K562 (cell line): Measurements from ENCODE around the gene IGSF8. TPM values are rescaled to one million over a fixed set of nuclear protein-coding genes. Genes with fewer than 3 reads are reported as not detected.
"Not testable (repeated sequence)": the region's sequence is repeated elsewhere in the genome, so short reads cannot be mapped to it uniquely, and the experiment has no call there.

Experiments
- ATAC-seq: fragments of 200-7000 bp; cut with Tn5 transposase; 3 replicates; pipeline ENCODE4 v1.9.1; 2020; ENCODE audit warnings: moderate library complexity
- BruUV-seq: library from RNA; stranded (reverse); fragments of 400-500 nt; replicated peaks from 2 replicates; lab custom pipeline; 2021; lab: Mats Ljungman, UMichigan
- CTCF ChIA-PET: fragments of 300-600 bp; formaldehyde crosslinking; extraction: SDS; loops from one replicate; lab custom pipeline; 2021; ENCODE audit warnings: low intra/inter-chr PET ratio; lab: Yijun Ruan, JAX
- POLR2A ChIA-PET: fragments of 300-600, 350-650 bp; sonication (Branson Sonifier 250); formaldehyde crosslinking; extraction: SDS; loops from one replicate; lab custom pipeline; 2021; ENCODE audit warnings: antibody characterized with exemption, inconsistent platforms; lab: Yijun Ruan, JAX
- DNase-seq, 4 experiments: peaks; one replicate each; pipeline versions ENCODE4 v3.0.0 to v3.0.0-alpha.2; 2011 to 2018; ENCODE audit warnings: low spot score in 3 of 4, mixed read lengths in 3 of 4; ENCODE audit errors: extremely low read depth in 1 of 4
- FAIRE-seq: peaks from 2 replicates; lab custom pipeline; 2011; peaks lifted over from hg19 to GRCh38; lab: Jason Lieb, UNC
- H2AFZ ChIP-seq: 2 replicates; pipeline ENCODE4 v1.6.0; 2011; ENCODE audit warnings: low read depth, low read length, control low read depth, inconsistent platforms
- H3K27ac ChIP-seq: fragments of 200-600 bp; 3 replicates; pipeline ENCODE4 v1.8.0; 2011; ENCODE audit warnings: low read depth, mild to moderate bottlenecking, control low read depth, inconsistent platforms, low read length, moderate library complexity, mixed read lengths; ENCODE audit errors: extremely low read depth
- H3K27me3 ChIP-seq, 2 experiments: fragments of 300-600 bp in 1 of 2; 2 replicates in 1 of 2; 3 replicates in 1 of 2; pipeline versions ENCODE4 v1.6.0 to v1.8.0; 2011; ENCODE audit warnings: inconsistent platforms in 2 of 2, low read length in 2 of 2, mild to moderate bottlenecking in 1 of 2, mixed read lengths in 1 of 2, moderate library complexity in 1 of 2; ENCODE audit not compliant: control insufficient read depth in 2 of 2, insufficient read depth in 2 of 2
- H3K36me3 ChIP-seq: fragments of 300-600 bp; 3 replicates; pipeline ENCODE4 v1.8.0; 2011; ENCODE audit warnings: mild to moderate bottlenecking, low read length, inconsistent platforms; ENCODE audit not compliant: control insufficient read depth, insufficient read depth
- H3K4me1 ChIP-seq, 2 experiments: fragments of 200-600 bp in 1 of 2; replicated peaks in 1 of 2; 2 replicates in 1 of 2; 3 replicates in 1 of 2; pipeline versions ENCODE4 v1.5.1 to v1.8.0; 2011; ENCODE audit warnings: inconsistent platforms in 2 of 2, low read length in 2 of 2, mild to moderate bottlenecking in 1 of 2, mixed read lengths in 1 of 2, moderate library complexity in 1 of 2; ENCODE audit not compliant: control insufficient read depth in 2 of 2, insufficient read depth in 2 of 2
- H3K4me2 ChIP-seq: 2 replicates; pipeline ENCODE4 v1.6.1; 2011; ENCODE audit warnings: low read length, control low read depth, inconsistent platforms, mixed read lengths; ENCODE audit not compliant: insufficient read depth
- H3K4me3 ChIP-seq: fragments of 200-600 bp; sonication (generic), shearing (Covaris generic); 2 replicates; pipeline ENCODE4 v1.5.1; 2016; ENCODE audit warnings: control low read depth, inconsistent platforms
- H3K79me2 ChIP-seq: fragments of 200-600 bp; 3 replicates; pipeline ENCODE4 v1.8.0; 2011; ENCODE audit warnings: low read length, inconsistent platforms; ENCODE audit not compliant: control insufficient read depth, insufficient read depth
- H3K9ac ChIP-seq, 2 experiments: 2 replicates each; pipeline versions ENCODE4 v1.6.0 to v1.6.1; 2011; ENCODE audit warnings: low read depth in 2 of 2, low read length in 2 of 2, control low read depth in 1 of 2, inconsistent platforms in 1 of 2, mild to moderate bottlenecking in 1 of 2, mixed read lengths in 1 of 2; ENCODE audit not compliant: insufficient read depth in 1 of 2
- H3K9me1 ChIP-seq: one replicate; pipeline ENCODE4 v1.6.0; 2011; ENCODE audit warnings: inconsistent platforms, mild to moderate bottlenecking, low read length, moderate library complexity; ENCODE audit not compliant: control insufficient read depth, insufficient read depth
- H3K9me3 ChIP-seq: replicated peaks from 2 replicates; pipeline ENCODE4 v1.5.1; 2011; ENCODE audit warnings: low read depth, low read length, inconsistent platforms; ENCODE audit not compliant: control insufficient read depth, insufficient read depth
- H4K20me1 ChIP-seq: replicated peaks from 2 replicates; pipeline ENCODE4 v1.6.1; 2011; ENCODE audit warnings: low read length, inconsistent platforms, mixed read lengths; ENCODE audit not compliant: control insufficient read depth, insufficient read depth
- ATF3 ChIP-seq, 2 experiments: fragments of 450-650 bp in 1 of 2; sonication (generic) in 1 of 2; formaldehyde crosslinking in 1 of 2; IDR thresholded peaks in 1 of 2; conservative IDR thresholded peaks in 1 of 2; 2 replicates each; pipeline versions ENCODE4 v1.6.1 to v1.8.1; 2016 to 2023; ENCODE audit warnings: mild to moderate bottlenecking in 2 of 2, moderate library complexity in 2 of 2, inconsistent platforms in 1 of 2, missing genetic modification reagents in 1 of 2
- FOSL1 ChIP-seq: fragments of 200-800 bp; sonication (Bioruptor generic); conservative IDR thresholded peaks from 2 replicates; pipeline ENCODE4 v1.6.1; 2016; ENCODE audit warnings: missing genetic modification characterization, missing compliant biosample characterization
- JUND ChIP-seq, 2 experiments: IDR thresholded peaks; 2 replicates in 1 of 2; 3 replicates in 1 of 2; pipeline ENCODE4 v1.6.1; 2011; ENCODE audit warnings: borderline replicate concordance in 2 of 2, low read depth in 2 of 2, low read length in 2 of 2, improper control_type of control experiment in 1 of 2, missing biosample characterization in 1 of 2, missing genetic modification characterization in 1 of 2, missing genetic modification reagents in 1 of 2
- KDM1A ChIP-seq, 2 experiments: fragments of 450-650 bp; IDR thresholded peaks; 2 replicates each; pipeline ENCODE4 v1.6.1; 2016; ENCODE audit warnings: mild to moderate bottlenecking in 2 of 2
- ZNF121 ChIP-seq: sonication (generic); formaldehyde crosslinking; conservative IDR thresholded peaks from 2 replicates; pipeline ENCODE4 v1.8.0; 2022; ENCODE audit warnings: missing genetic modification reagents
- ZNF263 ChIP-seq: sonication (generic); formaldehyde crosslinking; IDR thresholded peaks from 2 replicates; pipeline ENCODE4 v1.8.0; 2022; ENCODE audit warnings: mild to moderate bottlenecking, missing genetic modification reagents, borderline replicate concordance
- WGBS: fragments of 100-300 bp; shearing (Covaris generic); methylation state at CpG from one replicate; pipeline ENCODE4 v1.1.6; 2016; ENCODE audit warnings: low coverage, mixed read lengths; ENCODE audit not compliant: insufficient coverage; ENCODE audit errors: missing lambda C conversion rate; 5-methylcytosine and 5-hydroxymethylcytosine counted together
- in situ Hi-C: fragments of 300-500 bp; cut with MboI; formaldehyde crosslinking; loops from 4 replicates; pipeline ENCODE4 v1.15.0; 2018; ENCODE audit warnings: inconsistent platforms, mixed read lengths
- intact Hi-C: fragments of 100-400 bp; cut with micrococcal nuclease; formaldehyde crosslinking; loops from 2 replicates; pipeline ENCODE4 v1.14.2; 2022
- polyA plus RNA-seq, 8 experiments: library from polyadenylated mRNA; depleted of rRNA in 4 of 8; stranded (reverse) in 5 of 8; unstranded in 3 of 8; fragments of >200 nt; fragmentation: Nextera tagmentation in 2 of 8; fragmentation: Illumina TruSeq in 1 of 8; extraction: Ambion mirVana in 2 of 8; extraction: Trizol in 1 of 8; gene quantifications; 2 replicates each; pipeline versions ENCODE4 v1.2.1 to v1.2.3, GENCODE V29; 2011 to 2014; ENCODE audit warnings: inconsistent platforms in 1 of 8, missing spikeins in 1 of 8
- total RNA-seq, 7 experiments: library from RNA; depleted of rRNA in 6 of 7; stranded (reverse); fragments of >200 nt in 6 of 7; fragmentation: Illumina TruSeq in 2 of 7; extraction: Trizol in 2 of 7; gene quantifications; 2 replicates each; pipeline versions ENCODE4 v1.2.1 to v1.2.3, GENCODE V29; 2011 to 2021; ENCODE audit warnings: low replicate concordance in 1 of 7

Gene IGSF8
- total and polyA plus RNA-seq, 9 of the 15 experiments (the other 6 are each of a cell fraction or from before 2014, with no cell fraction given): 0.32 to 11.7 (median 3.2) TPM

DNA sequence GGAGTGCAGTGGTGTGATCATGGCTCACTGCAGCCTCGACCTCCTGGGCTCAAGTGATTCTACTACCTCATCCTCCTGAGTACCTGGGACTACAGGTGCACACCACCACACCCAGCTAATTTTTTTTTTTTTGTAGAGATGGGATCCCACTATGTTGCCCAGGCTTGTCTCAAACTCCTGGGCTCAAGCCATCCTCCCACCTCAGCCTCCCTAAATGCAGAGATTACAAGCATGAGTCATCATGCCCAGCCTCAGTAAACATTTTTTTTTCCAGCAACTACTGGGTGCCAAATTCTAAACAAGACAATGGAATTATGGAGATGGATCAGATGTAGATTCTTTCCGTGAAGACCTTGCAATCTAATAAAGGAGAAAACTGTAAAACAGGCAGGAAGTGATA lies 48.2 kb downstream of the IGSF8 start:
- not testable (repeated sequence) for H3K9ac ChIP-seq; H3K9me3 ChIP-seq; BruUV-seq; TF ChIP-seq ATF3 (CRISPR knock-in tag; conservative IDR thresholded peaks at IDR 0.05)
- peaks cover 11 to 20% of the 10 kb centered on the region in 2 experiments; a peak in 4 of 5 replicates for H3K4me1 ChIP-seq
- TF ChIP-seq ZNF263 (CRISPR knock-in tag) (peak; percentile 71; the same call in 1 of the 2 replicates), KDM1A (IDR thresholded peaks at IDR 0.05) (0 out of 4 replicates have a peak, but pooled peaks of 1 of the 2 experiments have one; percentile 19), ZNF121 (CRISPR knock-in tag) (0 out of 2 replicates have a peak, but pooled peaks have one; percentile 43), JUND (IDR thresholded peaks at IDR 0.05; ENCODE audit: borderline replicate concordance, low read depth, low read length) (peak; percentile 46; the same call in 1 of the 2 replicates), JUND (tag; IDR thresholded peaks at IDR 0.05; ENCODE audit: borderline replicate concordance, low read depth, low read length) (peak; percentile 14; the same call in 1 of the 3 replicates), ATF3 (IDR thresholded peaks at IDR 0.05) (peak; percentile 58), FOSL1 (tag) (peak; percentile 36; the same call in 1 of the 2 replicates)
- TF ChIP-seq, all 486 proteins: peak for 6; not testable (repeated sequence) for 480
- H3K79me2 ChIP-seq, ATAC-seq, H3K36me3 ChIP-seq, CTCF ChIA-PET, H3K4me2 ChIP-seq, H3K9me1 ChIP-seq, H3K4me3 ChIP-seq, H3K27ac ChIP-seq, POLR2A ChIA-PET, H2AFZ ChIP-seq, in situ Hi-C loops, DNase-seq, FAIRE-seq, H4K20me1 ChIP-seq, intact Hi-C loops: not testable (repeated sequence)
- 5% methylated on average over 2 of the region's 2 CpGs for WGBS
- peaks cover 10 to 35% of the 10 kb centered on the region in 2 experiments for H3K27me3 ChIP-seq
